Omental fat pad (tissue), 4 donors: Measurements from ENCODE around the gene DEDD2. TPM values are rescaled to one million over a fixed set of nuclear protein-coding genes. Genes with fewer than 3 reads are reported as not detected.

Experiments used
- ATAC-seq: fragments of 150-250 bp; one replicate; pipeline ENCODE4 v1.9.1; 2016; ENCODE audit warnings: mild to moderate bottlenecking, moderate library complexity; ENCODE audit not compliant: low FRiP score
- DNase-seq: peaks from one replicate; pipeline ENCODE4 v3.0.0-alpha.2; 2019; ENCODE audit warnings: low spot score
- total RNA-seq, 4 donors: library from RNA; depleted of rRNA; stranded (reverse); fragments of >200 nt; gene quantifications; one replicate each; pipeline ENCODE4 v1.1.0, GENCODE V29; 2016
- TF ChIP-seq, protein P1 (sequence below), 3 donors: fragments of 450-650 bp; IDR thresholded peaks; one replicate each; pipeline ENCODE4 v1.5.1; 2016 to 2017; ENCODE audit warnings: antibody characterized with exemption in 3 of 3, mild to moderate bottlenecking in 3 of 3, moderate library complexity in 2 of 3

DEDD2 gene
- total RNA-seq, 4 donors from 2014 or later = 22.0 to 59.3 (median 29.9) TPM

DNA sequence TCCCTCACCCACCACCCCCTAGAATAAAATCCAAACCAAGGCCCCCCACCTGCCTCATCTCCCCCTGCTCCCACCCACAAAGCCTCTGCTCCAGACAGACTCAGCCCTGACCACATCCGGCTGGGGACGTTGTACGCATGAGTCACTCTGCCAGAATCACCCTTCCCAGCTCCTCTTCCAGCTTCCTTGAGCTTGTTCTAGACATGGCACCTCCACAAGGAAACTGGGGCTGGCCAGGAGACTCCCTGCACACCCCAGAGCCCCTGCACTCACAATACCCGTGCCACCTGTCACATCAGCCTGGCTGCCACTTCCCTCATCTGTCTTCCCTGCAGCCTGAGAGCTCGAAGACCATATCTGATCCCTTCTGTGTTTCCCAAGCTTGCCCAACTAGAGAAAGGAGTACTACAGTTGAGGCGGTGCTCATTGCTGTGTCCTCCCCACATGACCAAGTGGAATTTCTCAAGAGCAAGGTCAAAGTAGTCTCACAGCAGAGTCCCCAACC lies 9.7 kb downstream of the DEDD2 start:
- peak; percentile 4 for ATAC-seq
- TF ChIP-seq, protein P1, sequence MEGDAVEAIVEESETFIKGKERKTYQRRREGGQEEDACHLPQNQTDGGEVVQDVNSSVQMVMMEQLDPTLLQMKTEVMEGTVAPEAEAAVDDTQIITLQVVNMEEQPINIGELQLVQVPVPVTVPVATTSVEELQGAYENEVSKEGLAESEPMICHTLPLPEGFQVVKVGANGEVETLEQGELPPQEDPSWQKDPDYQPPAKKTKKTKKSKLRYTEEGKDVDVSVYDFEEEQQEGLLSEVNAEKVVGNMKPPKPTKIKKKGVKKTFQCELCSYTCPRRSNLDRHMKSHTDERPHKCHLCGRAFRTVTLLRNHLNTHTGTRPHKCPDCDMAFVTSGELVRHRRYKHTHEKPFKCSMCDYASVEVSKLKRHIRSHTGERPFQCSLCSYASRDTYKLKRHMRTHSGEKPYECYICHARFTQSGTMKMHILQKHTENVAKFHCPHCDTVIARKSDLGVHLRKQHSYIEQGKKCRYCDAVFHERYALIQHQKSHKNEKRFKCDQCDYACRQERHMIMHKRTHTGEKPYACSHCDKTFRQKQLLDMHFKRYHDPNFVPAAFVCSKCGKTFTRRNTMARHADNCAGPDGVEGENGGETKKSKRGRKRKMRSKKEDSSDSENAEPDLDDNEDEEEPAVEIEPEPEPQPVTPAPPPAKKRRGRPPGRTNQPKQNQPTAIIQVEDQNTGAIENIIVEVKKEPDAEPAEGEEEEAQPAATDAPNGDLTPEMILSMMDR (IDR thresholded peaks at IDR 0.05) = no peak
- DNase-seq = no peak

DNA sequence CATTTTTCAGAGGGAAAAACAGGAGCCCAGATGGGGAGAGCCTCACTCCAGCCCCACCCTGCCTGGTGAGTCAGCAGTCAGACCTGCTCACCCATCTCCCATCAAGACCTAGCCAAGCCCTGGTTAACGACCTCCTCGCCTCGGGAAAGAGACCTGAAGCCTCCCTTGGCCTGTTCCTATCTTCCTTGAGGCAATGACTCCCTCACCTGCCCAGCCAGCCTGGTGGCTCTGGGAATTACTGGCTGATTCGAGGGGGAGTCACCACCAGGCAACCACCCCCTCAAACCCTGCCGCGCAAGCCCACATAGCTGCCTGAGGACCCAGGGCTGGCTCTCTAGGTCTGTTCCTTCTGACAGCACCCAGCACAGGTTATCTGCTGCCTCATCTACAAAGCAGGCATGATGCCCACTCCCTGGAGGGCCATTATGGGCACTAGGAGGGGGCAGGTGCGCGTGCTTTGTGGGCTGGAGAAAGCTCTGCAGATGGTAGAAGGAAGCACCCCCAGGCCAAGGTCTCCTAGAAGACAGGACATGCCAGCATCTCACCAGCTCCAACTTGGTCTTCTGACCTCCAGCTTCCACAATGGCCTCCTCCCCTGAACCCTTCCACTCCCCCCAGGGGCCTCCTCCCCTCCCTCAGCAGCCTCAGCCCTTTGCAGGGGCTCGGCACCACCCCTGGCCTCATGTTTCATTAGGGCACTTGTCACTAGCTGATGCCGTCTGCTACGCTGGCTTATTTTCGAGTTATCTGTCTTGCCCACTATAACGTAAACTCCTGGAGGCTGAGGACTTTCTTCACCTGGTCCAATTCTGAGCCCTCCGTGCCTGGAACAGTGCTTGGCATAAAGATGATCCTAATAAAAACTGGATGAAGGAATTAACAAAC lies 10.4 kb downstream of the DEDD2 start:
- no peak for ATAC-seq
- no peak for DNase-seq
- TF ChIP-seq, protein P1 (IDR thresholded peaks at IDR 0.05) = no peak

DNA sequence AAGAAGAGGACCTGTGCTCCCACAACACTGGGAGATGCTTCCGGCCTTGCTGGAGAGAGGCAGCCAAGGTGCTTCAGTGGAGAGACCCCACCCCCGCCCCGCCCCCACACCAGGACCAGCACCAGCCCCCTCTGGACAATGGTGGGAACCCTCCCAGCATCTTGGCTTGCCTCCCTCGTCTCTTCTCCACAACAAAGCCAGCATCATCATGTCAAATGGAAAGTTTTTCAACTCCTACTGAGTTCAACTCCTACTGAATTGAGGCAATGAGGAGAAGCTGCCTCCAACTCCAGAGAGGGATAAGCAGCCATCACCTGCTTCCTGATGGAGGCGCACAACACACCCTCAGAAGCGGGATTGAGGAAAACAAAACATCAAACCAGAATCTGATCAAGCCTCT lies 12.8 kb downstream of the DEDD2 start:
- DNase-seq = no peak
- no peak for ATAC-seq
- TF ChIP-seq, protein P1 (IDR thresholded peaks at IDR 0.05) = no peak

DNA sequence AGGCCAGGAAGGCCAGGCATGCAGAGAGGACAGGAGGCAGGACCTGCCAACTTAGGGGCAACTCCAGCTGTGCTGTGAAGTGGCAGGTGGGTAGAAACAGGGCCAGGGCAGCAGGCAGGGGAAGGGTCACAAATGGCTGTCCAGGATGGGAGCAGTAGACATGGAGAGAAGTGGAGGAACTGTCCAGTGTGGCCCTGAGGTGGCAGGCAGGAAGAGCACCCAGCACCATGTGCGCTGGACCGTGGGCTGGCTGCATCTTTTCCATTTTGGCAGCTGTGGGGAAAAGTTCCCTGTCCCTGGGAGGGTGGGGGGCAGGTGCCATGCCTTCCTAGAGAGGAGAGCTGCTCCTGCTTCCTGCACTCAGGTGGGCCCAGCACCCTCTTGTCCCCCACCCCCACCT lies 13.8 kb downstream of the DEDD2 start:
- TF ChIP-seq, protein P1 (IDR thresholded peaks at IDR 0.05) = no peak
- ATAC-seq (no peak), DNase-seq (no peak)

DNA sequence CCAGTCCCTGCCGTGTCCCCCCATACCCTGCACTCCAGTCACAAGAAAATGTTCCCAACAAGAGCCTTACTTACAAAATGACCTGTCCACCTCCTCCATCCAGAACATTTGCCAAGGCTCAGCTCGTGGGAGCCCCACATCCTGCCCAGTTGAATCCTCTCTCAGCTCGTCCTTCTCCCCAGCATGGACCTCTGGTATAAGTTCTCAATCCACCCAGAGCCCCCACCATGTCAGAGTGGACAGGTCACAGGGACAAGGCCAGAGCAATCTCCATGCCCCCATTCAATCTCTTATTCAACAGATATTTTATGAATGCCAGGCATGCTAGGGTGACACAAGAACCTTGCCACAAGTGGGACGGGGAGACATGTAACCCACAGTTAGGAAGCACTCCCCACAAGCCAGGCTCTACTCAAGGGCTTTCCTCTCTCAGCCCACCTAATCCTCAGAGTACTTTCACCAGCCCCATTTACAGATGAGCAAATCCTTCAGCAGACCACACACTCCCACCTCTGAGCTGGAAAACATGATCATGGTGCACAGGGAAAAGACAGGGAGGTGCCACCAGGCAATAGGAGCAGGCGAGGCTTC lies 15.1 kb downstream of the DEDD2 start:
- ATAC-seq = no peak
- DNase-seq = no peak

DNA sequence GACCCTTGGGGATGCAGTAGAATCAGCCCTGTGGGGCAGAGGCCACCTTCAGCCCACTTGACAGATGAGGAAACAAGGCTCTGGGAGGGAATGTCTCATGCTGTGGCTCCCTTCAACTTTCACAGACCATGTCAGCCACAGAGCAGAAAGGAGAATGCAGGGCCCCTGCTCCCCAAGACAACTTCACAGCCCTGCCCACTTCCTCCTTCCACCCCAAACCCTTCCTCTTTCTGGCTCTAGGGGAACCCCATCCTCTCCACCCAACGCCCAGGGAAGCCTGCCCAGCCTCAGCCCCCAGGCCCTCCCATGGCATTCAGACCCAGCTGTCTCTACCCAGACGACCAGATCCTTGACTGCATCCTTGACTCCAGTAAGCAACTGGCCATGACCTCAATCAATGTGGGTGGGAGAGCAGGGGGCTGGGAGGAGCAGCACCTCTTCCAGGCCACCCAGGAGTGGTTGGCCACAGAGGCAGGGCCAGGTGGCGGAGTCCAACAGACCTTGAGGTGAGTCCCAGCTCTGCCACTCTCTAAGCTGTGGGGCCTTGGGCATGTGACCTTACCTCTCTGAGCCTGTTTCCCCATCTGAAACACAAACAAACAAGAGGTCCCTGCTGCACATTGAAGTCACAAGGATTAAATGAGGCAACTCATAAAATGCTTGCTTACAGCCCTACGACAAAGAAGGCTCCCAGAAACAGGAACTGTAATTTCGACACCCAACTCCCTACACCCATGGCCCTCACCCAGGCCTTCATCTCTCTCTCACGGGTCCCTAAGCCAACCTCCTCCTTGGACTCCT lies 15.8 kb downstream of the DEDD2 start:
- TF ChIP-seq, protein P1 (IDR thresholded peaks at IDR 0.05) = no peak
- no peak for DNase-seq
- ATAC-seq = peak; percentile 10

More for the DNA sequence above, 15.1 kb downstream of the DEDD2 start:
- TF ChIP-seq, protein P1 (IDR thresholded peaks at IDR 0.05) = no peak
